ENCODE measurements around the gene PTPN12.
"Not testable (repeated sequence)": the region's sequence is repeated elsewhere in the genome, so short reads cannot be mapped to it uniquely, and the experiment has no call there.

PTPN12 gene

GRCh38 chr7:77537136-77537777, at the start of gene PTPN12:
Gene PTPN12, plus strand, starts transcription at chr7:77537295. Its CDS starts 252 bp downstream, at chr7:77537547.
- DNase-seq (ENCODE audit: low spot score): no peak

- no peak for DNase-seq (ENCODE audit: low spot score)
Measured at GRCh38 chr7:77488986-77489385, 48.1 kb upstream of the PTPN12 start.

GRCh38 chr7:77497079-77497478, 40.0 kb upstream of the PTPN12 start:
- no peak for DNase-seq (ENCODE audit: low spot score)

- DNase-seq (ENCODE audit: low spot score): no peak
Measured at GRCh38 chr7:77498659-77499379, 38.3 kb upstream of the PTPN12 start.

- DNase-seq (ENCODE audit: low spot score): no peak
Measured at GRCh38 chr7:77501192-77501515, 35.9 kb upstream of the PTPN12 start.

GRCh38 chr7:77504951-77505350, 32.1 kb upstream of the PTPN12 start:
- DNase-seq (ENCODE audit: low spot score): no peak

- no peak for DNase-seq (ENCODE audit: low spot score)
Measured at GRCh38 chr7:77506899-77507298, 30.2 kb upstream of the PTPN12 start.

GRCh38 chr7:77513002-77513670, 24.0 kb upstream of the PTPN12 start:
- DNase-seq (ENCODE audit: low spot score): not testable (repeated sequence)

GRCh38 chr7:77516085-77516484, 21.0 kb upstream of the PTPN12 start:
- DNase-seq (ENCODE audit: low spot score): no peak

- no peak for DNase-seq (ENCODE audit: low spot score)
Measured at GRCh38 chr7:77520261-77520660, 16.8 kb upstream of the PTPN12 start.

GRCh38 chr7:77521537-77521936, 15.6 kb upstream of the PTPN12 start:
- not testable (repeated sequence) for DNase-seq (ENCODE audit: low spot score)

GRCh38 chr7:77524731-77525130, 12.4 kb upstream of the PTPN12 start:
- no peak for DNase-seq (ENCODE audit: low spot score)

GRCh38 chr7:77525231-77525630, 11.9 kb upstream of the PTPN12 start:
- peak; percentile 36 for DNase-seq (ENCODE audit: low spot score)

GRCh38 chr7:77528368-77528767, 8.7 kb upstream of the PTPN12 start:
- DNase-seq (ENCODE audit: low spot score): no peak

GRCh38 chr7:77529279-77529678, 7.8 kb upstream of the PTPN12 start:
- DNase-seq (ENCODE audit: low spot score): no peak

GRCh38 chr7:77531038-77531437, 6.1 kb upstream of the PTPN12 start:
- DNase-seq (ENCODE audit: low spot score): no peak

- DNase-seq (ENCODE audit: low spot score): no peak
Measured at GRCh38 chr7:77532247-77532646, 4.8 kb upstream of the PTPN12 start.

GRCh38 chr7:77532732-77533131, 4.4 kb upstream of the PTPN12 start:
- DNase-seq (ENCODE audit: low spot score): not testable (repeated sequence)

GRCh38 chr7:77534046-77534445, 3.0 kb upstream of the PTPN12 start:
- DNase-seq (ENCODE audit: low spot score): not testable (repeated sequence)

GRCh38 chr7:77536017-77536412, 1.1 kb upstream of the PTPN12 start:
- no peak for DNase-seq (ENCODE audit: low spot score)

GRCh38 chr7:77536413-77537135, 521 bp upstream of the PTPN12 start:
- peak; percentile 99 for DNase-seq (ENCODE audit: low spot score)

- DNase-seq (ENCODE audit: low spot score): peak; percentile 50
Measured at GRCh38 chr7:77537778-77538280, 734 bp downstream of the PTPN12 start.
